ENCODE results near the gene ANO3.

GRCh38 chr11:26665036-26665435, 333.1 kb downstream of the ANO3 start:
- TF ChIP-seq CTCF (IDR thresholded peaks at IDR 0.05) (no peak), POLR2A (IDR thresholded peaks at IDR 0.05) (no peak)
